Stimulated activated naive CD8-positive, alpha-beta T cell treated with anti-CD3 and anti-CD28 coated beads, Interleukin-15, Interleukin-2, amounts not matched to agents 100 U/mL and 50 U/mL, for 24 hours (primary cell): ENCODE data around the gene RDH5.

Source experiments
- ATAC-seq: fragments of 150-1000 bp; cut with Tn5 transposase; one replicate; pipeline ENCODE4 v1.10.0; 2021
- DNase-seq: peaks from one replicate; pipeline ENCODE4 v3.0.0; 2021

The RDH5 gene

DNA sequence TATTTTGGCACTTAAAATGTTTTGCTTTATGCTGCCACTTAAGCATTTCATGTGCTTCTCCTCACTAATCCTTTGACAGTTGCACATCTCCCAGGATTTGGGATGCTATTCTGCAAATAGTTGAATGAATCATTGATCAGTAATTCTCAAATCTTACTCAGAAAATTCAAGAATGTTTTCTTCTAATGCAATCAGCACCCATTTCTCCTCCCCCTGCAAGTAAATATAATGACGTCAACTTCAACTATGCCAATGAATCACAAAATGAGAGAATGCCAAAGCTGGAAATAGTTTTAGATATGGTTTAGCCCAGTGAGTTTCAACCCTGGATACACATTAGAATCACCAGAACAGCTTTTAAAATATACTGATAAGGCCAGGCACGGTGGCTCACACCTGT is 6.5 kb upstream of the RDH5 start:
- DNase-seq (no peak), ATAC-seq (no peak)

DNA sequence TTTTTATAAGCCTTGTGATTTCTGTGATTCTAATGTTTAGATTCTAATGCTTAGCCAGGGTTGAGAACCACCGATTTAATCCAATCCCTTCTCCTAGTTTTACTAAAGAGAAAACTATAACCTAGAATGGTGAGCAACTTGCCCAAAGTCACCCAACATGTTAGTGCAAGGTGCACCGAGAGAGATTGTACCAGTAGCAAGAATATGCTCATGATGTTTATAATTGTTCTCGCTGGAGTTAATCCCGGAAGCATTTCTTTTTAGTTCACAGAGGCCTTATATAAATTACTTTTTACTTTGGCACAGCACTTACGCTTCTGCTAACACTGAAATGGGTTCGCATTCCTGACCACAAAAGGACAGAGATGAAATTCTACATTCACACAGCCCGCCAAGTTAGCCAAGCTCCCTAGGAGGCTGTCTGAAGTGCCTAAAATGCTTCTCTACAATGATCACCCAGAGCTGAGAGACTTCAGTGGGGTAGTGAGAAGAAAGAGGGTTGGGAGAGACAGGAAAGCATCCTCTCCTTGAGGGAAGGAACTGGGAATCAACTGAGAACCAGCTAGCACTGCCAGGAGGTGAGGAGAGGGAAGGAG is 4.9 kb upstream of the RDH5 start:
- no peak for DNase-seq
- ATAC-seq = no peak

DNA sequence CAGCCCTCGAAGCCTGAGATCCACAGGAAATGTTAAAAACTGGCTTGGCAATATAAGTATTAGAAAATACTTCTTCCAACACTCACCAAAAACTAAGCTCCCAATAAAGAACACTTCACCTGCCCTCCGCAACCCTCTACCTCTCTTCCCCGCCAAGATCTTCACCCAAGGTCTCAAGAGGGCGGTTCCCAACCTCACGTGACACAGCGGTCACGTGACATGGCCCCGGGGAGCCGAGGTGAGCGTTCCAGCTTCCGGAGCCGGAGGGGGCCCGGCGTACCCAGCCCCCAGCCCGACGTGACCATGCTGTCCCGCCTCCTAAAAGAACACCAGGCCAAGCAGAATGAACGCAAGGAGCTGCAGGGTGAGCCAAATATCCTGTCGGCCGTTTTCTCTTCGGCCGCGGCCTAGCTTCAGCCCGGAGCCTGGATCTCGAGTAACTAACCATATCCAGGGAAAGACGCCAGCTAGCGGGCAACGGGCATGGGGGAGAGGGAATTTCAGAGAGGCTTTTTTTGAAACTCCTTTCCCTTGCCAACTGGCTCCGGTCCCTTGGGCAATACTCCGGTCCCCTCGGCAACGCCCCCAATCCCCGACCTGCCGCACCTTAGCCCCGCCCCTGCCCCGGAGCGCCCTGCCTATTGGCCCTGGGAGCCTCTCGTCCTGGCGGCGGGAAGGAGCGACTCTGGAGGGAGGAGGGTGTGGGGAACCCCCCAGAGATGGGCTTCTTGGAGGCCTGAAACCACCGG is 4.2 kb upstream of the RDH5 start, which contains the start of gene BLOC1S1:
Gene BLOC1S1, plus strand, starts transcription at position 214 of the 749 bp plus-strand sequence. Its CDS starts 6 bp downstream, at position 220.
- ATAC-seq (peak; percentile 93), DNase-seq (peak; percentile 97)

DNA sequence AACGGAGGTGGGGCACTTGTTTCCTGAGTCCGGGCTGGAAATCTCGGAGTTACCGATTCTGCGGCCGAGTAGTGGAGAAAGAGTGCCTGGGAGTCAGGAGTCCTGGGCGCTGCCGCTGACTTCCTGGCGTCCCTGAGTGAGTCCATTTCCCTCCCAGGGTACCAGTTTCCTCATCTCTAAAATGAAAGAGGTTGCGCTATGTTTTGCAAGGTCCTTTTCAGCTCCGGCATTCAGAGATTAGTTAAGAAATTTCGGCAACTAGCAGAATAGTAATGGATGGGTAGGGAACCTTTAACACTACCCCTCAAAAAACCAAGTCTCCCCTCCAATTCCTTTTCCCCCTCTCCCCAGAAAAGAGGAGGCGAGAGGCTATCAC is 3.6 kb upstream of the RDH5 start:
- no peak for ATAC-seq
- no peak for DNase-seq

DNA sequence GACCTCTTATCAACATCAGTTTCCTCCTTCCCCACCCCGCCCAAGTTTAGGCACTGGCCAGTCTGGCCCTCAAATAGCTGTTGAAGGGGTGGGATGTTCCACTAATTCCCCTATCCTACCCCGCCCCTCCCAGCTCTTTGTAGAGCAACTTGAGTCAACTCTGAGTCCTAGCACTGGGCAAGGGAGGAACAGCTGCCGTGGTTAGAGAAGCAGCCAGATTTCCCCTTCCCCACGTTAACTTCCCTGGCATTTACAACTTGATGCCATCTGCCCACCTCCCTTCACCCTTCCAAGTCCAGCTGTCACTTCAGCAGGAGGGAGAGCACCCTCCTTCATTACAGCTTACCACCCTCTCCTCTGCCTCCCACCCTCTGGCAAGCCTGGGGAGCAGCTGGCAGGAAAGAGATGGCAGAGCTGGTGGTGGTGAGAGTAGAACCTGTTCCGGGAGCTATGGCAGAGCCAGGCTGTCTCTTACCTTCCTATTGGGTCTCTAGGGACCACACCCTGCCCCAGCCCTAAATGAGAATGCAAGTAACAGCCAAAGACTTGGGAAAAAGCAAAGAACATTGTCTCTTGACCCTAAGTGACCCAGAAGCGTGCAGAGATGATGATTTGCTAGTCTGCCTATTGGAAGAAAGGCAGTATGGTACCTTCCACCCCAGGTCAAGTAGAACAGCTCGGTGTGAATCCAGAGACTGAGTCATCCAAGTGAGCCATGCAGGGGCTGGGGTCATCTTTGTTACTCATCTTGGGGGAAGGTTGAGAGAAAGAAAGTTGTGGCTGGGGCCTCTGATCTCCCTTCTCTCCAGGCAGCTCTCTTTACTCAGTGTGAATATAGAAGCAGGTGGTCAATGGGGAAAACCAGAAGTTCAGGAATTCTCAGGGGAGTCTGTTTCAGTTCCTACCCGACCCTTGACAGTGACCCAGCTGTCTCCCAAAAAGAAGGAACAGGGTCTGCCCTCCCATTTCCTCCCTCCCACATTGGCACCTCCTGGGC is 2.9 kb upstream of the RDH5 start:
- no peak for DNase-seq
- ATAC-seq = peak; percentile 56

DNA sequence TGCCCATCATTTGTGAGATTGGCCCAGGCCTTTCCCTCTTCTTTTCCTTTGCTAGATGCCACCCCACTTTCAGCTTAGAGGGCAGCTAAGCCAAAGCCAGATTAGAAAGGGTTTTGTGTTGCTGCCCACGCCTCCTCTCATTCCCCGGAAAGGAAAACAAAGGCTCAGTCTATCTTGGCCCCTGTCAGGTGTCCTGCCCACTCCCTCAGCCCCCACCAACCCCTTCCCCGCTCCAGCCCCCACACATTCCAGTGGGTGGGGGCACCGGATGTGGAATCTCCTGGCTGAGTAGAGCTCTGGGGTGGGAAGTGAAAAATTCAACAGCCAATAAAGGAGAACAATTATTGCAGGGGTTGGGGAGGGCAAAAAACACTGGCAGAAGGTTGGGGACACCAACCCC is 2.2 kb upstream of the RDH5 start:
- ATAC-seq (no peak), DNase-seq (no peak)

DNA sequence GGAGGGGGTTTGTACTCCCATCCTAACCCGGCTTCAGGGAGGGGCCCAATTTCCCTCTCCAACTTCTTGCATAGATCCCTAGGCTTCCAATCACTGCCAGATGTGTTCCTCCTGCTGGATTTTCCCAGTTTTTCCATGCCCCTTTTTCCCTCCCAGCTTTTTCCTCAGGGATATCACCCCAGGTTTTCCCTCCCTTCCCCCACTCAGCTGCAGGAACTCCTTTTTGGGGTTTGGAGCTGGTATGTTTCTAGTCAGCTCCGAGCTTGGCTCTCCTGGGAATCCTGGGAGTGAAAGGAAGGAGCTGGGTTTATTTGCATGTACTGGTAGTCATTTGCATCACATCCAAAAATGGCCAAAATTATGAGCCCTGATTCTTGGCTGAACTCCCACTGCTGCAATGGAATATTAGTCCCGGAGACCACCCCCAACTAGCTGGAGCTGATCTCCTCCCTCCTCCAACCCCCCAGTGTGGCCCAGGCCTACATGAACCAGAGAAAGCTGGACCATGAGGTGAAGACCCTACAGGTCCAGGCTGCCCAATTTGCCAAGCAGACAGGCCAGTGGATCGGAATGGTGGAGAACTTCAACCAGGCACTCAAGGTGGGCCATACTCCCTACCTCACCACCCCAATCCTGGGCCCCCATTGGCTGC is 1.4 kb upstream of the RDH5 start:
- no peak for DNase-seq
- no peak for ATAC-seq

DNA sequence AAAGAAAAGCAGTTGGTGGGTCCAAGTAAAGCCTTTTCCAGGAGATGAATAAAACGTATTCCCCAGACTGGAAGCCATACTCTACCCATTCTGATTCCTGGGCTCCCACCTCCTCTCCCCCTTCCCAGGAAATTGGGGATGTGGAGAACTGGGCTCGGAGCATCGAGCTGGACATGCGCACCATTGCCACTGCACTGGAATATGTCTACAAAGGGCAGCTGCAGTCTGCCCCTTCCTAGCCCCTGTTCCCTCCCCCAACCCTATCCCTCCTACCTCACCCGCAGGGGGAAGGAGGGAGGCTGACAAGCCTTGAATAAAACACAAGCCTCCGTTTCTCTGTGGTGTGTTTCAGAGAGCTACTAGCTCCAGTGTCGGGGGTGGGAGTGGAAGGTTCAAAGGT is 822 bp upstream of the RDH5 start:
- DNase-seq = no peak
- no peak for ATAC-seq

DNA sequence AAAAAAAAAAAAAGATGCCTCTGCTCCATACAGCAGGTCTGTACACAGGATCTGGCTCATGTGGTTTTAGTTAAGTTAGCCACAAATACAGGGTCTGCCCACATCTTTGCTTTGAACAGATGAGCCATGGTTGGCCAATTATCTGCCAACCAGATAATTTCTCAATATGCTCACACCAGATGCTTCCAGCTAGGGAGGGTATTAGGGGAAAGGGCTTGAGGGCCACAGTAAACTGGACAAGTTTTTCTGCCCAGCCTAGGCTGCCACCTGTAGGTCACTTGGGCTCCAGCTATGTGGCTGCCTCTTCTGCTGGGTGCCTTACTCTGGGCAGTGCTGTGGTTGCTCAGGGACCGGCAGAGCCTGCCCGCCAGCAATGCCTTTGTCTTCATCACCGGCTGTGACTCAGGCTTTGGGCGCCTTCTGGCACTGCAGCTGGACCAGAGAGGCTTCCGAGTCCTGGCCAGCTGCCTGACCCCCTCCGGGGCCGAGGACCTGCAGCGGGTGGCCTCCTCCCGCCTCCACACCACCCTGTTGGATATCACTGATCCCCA is 776 bp downstream of the RDH5 start:
- DNase-seq = no peak
- no peak for ATAC-seq

DNA sequence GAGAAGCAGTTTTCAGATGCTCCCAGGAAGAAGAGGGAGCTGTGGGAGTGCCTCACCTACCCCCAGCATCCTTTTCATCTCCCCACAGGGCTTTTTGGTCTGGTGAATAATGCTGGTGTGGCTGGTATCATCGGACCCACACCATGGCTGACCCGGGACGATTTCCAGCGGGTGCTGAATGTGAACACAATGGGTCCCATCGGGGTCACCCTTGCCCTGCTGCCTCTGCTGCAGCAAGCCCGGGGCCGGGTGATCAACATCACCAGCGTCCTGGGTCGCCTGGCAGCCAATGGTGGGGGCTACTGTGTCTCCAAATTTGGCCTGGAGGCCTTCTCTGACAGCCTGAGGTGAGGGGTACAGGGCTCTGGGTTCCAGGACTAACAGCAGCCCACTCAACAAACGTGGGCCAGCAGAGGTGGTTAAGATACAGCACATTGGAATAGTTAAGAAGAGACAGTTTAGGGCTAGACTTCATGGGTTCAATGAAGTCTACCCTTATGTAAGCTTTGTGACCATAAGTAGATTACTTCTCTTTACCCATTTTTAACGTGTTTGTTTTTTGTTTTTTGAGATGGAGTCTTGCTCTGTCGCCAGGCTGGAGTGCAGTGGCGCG is 1.5 kb downstream of the RDH5 start:
- no peak for DNase-seq
- ATAC-seq = no peak

DNA sequence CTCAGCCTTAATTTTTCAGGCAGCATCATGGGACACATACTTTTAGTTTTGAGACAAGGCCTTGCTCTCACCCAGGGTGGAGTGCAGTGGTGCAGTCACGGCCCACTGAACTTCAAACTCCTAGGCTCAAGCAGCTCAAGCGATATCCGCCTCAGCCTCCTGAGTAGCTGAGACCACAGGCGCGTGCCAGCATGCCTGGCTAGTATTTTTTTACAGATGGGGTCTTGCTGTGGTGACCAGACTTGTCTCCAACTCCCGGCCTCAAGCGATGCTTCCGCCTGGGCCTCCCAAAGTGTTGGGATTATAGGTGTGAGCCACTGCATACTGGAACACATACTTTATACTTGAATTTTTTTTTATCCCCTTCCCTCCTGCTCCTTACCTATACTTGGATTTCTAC is 2.8 kb downstream of the RDH5 start:
- ATAC-seq (no peak), DNase-seq (no peak)

DNA sequence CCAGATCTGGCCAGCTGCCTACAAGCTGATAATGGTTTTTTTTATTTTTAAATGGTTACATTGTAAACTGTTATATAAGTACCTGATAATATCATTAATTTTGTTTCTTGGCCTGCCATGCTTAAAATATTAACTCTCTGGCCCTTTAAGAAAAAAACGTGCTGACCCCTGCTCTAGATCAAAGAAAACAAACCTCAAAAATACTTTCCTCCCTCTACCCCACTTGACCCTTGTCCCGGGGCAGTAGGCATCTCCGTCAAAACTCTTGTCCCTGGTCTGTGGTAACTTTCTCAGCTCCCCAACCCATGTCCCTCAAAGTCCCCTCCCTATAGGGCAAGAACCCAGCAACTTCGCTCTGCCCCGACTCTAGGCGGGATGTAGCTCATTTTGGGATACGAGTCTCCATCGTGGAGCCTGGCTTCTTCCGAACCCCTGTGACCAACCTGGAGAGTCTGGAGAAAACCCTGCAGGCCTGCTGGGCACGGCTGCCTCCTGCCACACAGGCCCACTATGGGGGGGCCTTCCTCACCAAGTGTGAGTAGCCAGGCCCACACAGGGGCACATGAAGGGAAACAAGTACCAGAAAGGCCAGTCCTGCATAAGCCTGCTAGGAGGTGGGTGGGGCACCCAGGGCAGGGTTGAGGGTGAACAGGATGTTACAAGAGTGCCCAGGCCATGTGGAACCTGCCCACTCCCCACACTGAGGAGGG is 3.5 kb downstream of the RDH5 start:
- ATAC-seq (no peak), DNase-seq (no peak)

DNA sequence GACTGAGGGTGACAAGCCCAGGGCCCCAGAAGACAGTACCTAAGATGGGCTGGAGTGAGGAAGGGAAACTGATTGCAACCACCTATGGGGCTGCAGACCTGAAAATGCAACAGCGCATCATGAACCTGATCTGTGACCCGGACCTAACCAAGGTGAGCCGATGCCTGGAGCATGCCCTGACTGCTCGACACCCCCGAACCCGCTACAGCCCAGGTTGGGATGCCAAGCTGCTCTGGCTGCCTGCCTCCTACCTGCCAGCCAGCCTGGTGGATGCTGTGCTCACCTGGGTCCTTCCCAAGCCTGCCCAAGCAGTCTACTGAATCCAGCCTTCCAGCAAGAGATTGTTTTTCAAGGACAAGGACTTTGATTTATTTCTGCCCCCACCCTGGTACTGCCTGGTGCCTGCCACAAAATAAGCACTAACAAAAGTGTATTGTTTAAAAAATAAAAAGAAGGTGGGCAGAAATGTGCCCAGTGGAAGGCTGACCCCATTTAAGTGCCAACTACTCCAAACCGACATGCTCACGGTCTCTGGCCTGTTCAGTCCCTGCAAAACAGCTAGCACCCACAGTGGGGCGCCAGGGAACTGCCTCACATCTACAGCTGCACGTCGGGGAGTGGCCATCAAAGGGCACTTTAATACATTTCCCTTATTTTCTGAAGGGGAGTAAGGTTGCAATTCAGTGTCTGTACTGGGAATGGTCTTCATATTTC is 4.2 kb downstream of the RDH5 start:
- peak; percentile 73 for DNase-seq
- ATAC-seq = no peak

DNA sequence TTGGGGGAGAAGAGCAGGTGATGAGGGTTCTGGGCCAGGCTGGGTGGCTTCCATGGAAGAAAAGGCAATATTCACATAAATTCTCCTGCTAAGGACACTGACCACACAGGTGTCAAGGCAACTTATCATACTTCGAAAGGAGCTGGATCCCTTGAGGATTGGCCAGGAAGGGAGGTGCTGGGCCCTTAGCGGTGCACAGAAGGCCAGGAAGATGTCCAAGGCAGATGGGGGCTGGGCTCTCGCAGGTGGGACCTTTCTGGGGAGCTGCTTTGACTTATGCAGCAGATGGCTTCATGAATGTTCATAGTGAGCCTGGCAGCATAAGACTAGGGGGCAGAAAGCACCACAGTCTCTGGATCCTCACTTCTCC is 4.7 kb downstream of the RDH5 start:
- DNase-seq (no peak), ATAC-seq (no peak)

DNA sequence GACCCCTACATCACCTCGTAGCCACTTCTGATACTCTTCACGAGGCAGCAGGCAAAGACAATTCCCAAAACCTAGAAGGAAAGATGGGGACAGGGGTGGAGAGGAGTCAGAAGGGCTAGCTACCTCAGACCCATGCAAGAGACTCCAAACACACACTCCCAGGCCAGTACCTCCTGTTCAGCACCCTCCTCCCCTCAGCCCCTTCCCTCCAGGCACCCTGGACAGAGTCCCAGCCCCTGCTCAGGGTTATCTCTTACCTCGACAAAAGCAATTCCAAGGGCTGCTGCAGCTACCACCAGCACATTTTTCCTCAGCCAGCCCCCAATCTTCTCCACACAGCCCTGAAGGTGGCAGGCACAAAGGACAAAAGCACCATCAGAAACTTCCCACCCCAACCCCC is 5.4 kb downstream of the RDH5 start:
- ATAC-seq (no peak), DNase-seq (no peak)

DNA sequence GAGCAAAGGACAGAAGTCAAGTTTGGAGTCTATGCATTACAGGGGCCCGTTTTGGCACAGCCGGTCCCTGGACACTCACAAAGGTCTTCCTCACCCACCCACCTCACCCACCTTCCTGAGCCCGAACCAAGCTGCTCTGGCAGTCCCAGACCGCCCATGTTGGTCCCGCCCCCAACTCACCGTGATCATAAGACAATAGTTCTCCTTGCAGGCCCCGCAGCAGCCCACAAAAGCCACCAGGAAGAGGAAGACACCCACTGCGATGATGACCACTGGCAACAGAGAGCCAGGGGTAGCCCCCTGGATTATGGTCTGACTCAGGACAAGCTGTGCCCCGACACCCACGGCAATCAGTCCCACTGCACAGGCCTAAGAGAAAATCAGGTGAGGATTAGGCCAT is 6.8 kb downstream of the RDH5 start:
- DNase-seq (no peak), ATAC-seq (no peak)

DNA sequence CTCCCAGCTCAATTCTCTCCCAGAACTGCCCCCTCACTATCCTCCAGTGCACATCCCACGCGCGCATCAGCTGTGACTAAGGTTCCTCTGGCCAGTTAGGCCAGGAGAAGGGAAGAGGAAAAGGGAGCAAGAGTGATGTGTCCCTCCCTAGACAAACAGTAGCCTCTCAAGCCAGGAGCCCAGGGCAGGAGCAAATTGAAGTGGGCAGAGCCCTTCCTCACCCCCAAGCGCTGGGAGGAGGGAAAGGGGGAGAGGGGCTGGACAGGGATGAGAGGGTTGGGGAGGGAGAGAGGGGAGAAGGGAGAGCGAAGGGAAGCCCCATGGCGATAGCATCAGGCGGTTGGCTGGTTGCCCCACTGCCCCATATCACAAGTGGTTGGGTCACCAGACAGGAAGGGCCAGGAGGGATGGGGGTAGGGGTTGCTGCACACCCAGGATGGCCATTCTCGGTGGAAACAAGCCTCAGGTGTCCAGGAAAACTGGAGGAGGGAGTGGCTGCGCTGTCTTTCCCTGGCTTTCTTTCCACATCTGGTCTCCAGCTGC is 7.5 kb downstream of the RDH5 start:
- ATAC-seq = no peak

DNA sequence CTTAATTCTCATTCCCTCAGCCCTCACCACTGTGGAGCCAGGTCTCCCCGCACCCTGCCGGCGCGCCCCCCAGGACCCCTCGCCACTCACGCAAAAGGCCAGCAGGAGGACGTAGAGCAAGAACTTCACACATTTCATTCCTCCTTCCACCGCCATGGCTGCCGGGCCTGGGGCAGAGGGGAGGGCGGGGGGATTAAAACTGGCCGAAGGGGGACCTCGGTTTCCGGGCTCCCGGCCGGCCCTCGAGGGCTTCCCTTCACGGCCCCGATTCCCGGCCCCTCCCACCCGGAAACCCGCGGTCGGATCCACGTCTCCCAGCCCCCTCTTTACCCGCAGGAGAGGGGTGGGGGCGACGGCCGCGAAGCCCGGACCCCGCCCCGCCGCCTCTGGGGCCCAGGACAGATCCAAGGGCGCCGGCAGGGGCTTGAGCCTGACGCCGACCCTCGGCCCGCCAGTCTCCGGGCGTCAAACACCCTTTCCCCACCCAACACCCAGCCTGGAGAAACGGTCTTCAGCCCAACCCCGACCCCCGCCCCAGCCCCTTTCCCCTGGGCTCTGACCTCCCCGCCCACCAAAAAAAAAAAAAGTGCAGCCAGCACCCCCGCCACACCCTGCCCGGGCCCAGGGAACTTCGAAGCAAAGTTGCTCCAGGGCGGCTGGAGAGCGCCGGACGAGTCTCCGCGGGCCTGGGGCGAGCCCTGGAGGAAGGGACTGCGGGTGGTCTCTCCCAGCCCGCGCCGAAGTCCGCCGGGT is 8.2 kb downstream of the RDH5 start:
- DNase-seq (peak; percentile 49), ATAC-seq (no peak)

More for the DNA sequence above, 7.5 kb downstream of the RDH5 start:
- DNase-seq = no peak
